CD4-positive, alpha-beta T cell treated with Interleukin-17A for 1 hour (primary cell): ENCODE measurements around the gene ATG4A.

Source experiments
- DNase-seq: peaks from one replicate; pipeline ENCODE4 v3.0.0-alpha.2; 2020

Gene ATG4A

DNA sequence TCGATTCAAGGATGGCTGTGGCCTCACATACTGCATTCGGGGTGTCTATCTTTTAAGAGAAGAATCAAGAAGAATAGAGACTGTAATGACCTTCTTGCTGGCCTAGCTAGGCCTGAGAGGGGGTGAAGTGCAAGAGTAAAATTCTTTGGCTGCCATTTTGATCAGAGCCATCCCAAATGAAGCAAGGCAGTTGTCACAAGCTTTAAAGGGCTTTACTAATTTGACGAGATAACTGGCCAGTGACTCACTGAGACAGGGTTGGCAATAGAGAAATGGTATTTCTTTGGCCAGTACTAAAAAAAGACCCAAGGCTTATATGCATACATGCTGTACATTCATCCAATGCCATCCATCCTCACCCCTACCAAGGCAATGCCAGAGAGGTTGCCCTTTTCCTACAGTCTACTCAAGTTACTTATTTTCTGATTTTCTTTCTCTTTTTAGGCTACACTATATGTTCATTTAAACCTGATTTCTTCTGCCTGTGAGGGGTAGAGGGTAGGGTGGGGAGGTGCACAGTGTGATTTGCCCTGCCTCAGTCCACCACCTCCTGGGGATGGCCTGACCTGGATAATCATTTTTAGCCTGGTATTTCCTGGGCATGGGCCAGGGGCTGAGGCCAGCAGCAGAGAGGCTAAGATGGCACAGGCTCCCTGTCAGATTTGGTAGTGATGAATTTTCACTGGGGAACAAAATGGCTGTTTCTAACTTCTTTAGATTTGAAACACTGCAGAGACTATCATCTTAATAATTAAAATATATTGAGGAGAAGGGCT lies 32.2 kb downstream of the ATG4A start:
- no peak for DNase-seq

DNA sequence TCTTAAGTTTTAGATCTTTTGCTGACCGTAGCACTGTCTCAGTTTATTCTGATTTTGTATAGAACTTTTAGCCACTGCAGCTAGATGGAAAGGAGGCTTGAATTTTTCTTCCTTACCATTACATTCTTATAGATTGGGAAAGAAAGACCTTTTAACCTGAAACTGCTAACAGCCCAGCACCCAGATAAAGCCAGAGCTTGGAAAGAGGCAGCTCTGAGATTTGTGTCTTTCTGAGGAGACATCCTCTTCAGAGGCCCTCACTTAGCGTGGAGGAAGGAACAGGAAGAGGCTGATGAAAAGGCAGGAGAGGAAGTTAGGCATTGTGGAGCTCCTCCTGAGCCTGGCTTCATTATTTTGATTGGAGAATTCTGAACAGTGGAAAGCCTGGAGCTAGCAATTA lies 35.1 kb downstream of the ATG4A start:
- DNase-seq, result no peak

DNA sequence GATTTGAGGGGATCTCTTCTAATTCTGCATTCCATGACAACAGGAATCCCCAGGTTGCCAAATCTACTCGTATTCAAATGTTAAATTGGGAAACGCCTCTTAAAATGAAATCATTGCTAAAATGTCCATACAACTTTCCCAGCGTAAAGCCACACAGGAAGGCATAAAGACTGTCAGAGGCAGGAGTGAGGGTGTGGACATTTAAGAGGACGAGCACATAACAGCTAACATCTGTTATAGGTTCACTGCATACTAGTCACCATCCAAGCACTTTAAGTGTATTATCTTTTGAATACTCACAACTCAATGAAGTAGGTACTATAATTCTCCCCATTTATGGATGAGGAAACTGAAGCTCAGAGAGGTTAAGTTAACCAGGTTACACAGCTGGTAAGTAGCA lies 35.6 kb downstream of the ATG4A start:
- no peak for DNase-seq

DNA sequence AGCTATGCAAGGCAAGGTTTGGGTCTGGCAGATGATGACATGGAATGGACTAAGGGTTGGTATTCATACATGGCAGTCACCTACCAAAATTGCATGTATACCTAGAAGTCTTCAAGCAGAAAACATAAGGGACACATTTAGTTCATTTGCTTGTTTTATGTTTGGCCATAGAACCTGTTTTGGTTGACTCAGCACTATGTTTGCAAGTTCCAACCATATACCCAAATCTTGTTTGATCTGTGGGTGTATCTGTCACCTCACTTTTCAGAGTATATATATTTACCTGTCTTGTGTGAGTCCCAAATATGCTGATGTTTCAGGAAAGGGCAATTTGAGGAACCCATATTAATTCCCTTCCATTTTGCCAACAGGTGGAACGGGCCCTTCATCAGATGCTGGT lies 39.3 kb downstream of the ATG4A start:
- no peak for DNase-seq

DNA sequence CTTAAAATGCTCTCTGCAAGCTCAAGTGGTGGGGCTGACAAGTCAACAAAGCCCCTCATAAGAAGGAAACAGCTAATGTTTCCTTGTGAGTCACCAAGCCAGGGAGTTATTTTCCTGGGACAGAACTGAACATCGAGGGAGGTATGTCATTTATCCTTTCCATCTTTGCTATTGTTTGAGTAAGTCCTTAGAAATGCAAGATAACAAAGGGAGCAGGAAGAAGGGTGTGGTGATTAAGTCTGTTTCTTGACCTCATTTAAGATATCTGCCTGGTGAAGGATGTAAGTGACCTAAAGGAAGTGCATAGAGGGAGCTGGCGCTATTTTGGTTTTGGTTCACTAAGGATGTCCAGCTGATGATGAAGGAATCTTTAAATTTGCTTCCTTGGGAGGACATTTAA lies 39.9 kb downstream of the ATG4A start:
- no peak for DNase-seq

DNA sequence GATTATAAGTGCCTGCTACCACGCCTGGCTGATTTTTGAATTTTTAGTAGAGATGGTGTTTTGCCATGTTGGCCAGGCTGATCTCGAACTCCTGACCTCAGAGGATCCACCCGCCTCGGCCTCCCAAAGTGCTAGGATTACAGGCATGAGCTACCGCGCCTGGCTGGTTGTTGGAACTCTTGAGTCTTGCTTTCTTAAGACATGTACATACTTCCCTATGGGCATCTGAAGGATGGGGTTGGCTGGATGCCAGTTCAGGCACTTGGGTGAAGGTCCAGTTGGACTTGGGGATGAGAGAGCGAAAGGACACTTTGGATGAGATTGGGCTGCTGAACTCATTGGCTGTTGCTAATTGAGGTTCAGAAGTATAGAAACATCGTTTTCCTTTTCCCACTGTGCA lies 40.5 kb downstream of the ATG4A start:
- no peak for DNase-seq

DNA sequence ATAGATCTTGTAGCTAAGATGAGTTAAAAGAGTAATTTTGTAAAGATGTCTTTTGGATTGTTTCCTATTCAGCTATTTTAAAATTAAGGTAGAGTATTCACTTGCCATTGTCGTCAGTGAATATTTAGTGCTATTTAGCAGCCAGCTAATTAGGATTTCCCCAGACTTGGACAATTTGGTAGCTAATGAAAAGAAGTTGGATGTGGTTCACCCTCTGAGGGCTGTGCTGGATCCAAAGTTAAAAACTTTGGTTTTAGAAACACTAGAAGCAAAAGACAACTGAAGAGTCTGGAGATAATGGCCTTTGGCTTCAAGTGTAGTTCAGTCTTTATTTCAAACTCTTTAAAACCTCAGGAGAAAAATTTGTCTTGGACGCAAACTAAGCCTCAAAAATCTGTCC lies 41.3 kb downstream of the ATG4A start:
- no peak for DNase-seq

DNA sequence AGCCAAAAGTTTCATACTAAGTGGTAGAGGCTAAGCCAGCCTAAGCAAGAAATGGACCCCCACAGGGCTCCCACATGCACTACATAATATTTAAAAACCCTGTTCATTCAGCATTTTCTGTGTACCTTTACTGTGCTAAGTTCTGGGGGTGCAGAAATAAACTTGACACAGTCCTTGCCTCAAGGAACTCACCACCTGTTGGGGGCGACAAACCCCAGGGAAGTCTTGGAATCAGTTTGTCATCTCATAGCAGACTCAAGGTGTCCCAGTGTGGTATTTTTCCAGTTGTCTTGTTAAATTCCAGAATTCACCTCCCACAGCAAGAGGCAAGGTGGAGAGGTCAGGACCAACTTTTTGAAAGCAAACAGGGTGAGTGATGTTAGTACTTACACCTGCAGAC lies 43.1 kb downstream of the ATG4A start:
- DNase-seq, result no peak

DNA sequence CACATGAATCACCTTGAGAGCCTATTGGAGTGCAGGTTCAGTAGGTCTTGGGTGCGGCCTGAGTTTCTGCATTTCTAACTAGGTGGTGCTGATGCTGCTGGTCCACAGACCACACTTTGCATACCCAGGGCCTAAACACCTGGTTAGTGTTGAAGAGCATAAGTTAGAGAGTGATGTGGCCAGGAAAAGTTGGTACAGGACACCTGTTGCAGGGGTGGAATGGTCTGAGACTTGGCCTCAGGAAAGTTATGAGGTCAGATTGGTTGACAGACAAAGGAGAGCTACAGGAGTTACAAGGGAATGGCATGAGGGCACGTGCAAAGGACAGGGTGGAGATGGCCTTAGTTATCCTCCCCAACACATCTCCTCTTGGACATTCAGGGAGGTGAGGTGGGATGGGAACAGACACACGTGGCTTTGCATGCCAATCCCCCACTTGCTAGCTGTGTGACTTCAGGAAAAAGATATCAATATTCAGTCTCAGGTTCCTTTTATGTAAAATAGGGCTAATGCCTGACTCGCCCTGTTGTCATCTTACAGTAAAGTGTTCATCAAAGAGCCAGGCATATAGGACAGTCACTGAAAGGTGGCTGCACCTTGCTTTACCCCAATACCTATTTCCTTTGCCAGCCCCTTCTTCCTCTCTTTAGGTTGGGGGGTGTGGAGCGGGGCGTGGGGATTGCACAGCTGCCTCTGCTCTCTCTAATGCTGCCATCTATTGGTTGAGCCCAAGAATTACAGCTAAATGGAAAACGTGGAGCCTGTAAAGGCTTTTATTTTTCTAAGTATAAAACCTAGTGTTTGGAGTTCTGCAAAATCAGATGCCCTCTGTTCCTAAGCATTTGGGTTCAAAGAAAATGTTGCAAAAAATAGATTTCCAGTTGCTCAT lies 47.5 kb downstream of the ATG4A start:
- DNase-seq, result peak; percentile 0

DNA sequence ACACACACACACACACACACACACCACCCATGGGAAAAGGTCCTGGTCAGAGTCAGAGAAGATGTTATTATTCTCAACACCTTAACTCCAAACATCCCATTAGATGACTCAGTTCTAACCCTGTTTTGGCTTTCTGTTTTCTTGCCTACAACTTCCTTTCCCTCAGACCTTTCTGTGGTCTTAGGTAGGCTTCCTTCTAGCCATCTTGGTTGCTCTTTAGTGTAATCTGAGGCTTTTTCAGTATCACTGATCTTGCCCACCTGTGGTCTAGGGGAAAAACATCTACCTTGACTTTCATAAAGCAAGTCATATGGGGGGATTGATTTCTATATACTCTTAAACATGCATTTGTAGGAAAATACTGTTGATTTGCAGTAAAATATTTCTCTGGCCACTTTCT lies 56.9 kb downstream of the ATG4A start:
- DNase-seq, result no peak

DNA sequence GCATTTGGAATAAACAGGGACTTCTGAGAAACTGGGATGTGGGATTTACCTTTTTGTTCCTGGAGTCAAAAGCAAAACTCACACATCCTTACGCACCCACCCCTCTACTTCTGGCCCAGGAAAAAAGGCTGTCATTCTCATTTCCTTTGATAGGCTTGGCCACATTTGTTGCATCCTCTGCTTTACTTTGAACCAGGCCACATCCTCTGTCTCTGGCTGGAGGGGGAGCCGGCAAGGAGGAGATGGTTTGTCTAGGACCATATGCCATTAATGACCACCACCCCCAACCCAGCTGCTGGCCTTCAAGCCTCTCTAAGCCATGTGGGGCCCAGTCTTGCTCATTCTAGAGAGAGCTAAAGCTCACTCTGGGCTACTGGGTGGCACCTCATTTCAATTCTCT lies 64.5 kb downstream of the ATG4A start:
- DNase-seq, result no peak

DNA sequence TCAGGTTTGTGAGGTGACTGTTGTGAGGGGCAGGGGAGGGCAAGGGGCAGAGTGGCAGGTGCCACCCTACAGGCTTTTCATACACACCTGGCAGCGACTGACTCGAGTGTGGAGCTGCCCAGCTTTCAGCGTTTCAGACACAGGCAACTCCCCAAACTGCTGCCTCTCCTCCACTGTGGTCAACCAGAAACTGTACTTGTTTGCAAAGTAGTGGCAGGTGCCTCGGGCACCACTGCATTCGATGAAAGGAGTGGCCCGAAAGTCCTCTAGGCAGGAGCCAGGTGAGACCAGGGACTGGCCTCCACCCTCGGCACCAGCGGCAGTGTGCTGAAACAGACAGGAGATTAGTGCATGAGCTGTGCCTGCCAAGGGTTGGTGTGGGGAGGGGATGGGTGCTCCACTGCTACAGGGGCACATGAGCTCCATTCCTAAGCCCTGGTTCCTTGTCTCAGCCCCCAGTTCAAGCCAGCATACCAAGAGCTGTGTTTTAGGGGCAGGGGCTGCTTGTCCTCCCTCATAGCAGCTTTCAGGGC lies 65.4 kb downstream of the ATG4A start:
- no peak for DNase-seq

DNA sequence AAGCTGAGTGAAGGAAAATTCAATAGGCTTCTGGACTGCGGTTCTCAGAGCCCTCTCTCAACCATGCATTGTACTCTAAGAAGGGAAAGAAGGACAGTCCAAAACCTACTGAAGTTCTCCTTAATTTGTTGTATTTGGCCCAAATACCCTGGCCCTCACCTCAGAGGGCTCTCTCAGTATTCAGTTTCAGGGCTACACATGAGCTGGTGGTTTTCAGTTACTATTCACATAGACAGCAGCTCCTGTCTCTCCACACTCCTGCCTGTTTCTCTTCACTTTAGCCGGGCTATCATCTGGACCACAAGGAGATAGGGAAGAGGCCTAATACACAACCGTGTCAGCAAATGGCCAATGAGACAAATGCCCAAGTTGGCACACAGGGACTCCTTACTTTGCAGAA lies 66.0 kb downstream of the ATG4A start:
- no peak for DNase-seq

DNA sequence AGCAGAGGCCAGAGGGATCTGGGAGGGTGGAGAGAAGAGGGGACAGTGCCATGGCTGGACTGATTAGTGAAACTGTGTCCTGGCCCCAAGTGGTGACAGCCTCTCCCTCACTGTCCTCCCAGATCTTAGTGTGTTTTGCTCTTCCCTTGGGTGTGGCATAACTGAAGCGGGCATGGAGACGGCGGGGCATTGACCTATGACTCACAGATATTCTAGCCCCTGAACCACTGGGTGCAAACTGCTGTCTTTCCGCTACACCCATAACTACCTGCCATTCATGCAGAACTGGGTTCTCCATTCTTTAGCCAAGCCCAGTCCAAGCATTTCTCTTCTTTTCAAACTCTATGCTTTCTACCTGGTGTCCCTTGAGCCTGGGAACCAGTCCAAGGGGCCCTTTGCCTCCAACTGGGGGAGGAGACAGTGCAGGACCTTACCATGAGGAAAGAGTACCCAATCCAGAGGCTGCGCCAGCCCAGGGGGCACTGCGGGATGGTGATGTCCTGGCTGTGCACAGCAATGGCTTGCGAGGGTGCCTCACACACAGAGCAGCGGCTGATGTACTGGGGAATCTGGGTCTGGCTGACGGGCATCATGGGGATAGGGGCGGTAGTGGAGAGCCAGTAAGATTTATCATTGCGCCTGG lies 67.6 kb downstream of the ATG4A start:
- no peak for DNase-seq

DNA sequence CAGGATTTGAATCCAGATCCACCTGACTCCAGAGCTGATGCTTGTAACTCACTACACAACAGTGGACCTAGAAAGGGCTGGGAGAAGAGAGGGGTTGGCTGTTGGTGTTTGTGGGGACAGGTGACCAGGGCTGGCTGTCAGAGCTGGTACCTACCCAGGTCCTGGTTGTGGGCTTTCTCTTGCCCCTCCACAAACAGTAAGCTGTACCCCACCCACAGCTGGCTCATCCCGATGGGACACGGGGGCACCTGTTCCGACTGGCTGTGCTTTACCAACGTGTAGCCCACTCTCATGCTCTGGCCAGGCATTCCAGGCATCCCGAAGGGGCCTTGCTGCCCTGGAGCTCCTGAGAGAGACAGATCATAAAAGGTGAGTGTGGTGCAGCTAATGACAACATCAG lies 68.7 kb downstream of the ATG4A start:
- no peak for DNase-seq

DNA sequence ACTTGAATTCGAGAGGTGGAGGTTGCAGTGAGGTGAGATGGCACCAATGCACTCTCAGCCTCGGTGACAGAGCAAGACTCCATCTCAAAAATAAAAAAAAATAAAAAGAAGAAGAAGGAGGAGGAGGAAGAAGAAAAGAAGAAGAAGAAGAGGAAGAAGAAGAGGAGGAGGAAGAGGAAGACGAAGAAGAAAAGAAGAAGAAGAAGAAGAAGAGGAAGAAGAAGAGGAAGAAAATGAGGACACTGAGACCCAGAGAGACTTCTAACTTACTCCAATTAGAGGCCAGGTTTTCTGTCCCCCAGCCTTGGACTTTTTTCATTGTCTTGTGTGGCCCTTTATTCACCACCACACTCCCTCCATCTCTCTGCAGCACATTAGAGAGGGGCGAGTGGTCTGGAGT lies 70.7 kb downstream of the ATG4A start:
- DNase-seq, result no peak

DNA sequence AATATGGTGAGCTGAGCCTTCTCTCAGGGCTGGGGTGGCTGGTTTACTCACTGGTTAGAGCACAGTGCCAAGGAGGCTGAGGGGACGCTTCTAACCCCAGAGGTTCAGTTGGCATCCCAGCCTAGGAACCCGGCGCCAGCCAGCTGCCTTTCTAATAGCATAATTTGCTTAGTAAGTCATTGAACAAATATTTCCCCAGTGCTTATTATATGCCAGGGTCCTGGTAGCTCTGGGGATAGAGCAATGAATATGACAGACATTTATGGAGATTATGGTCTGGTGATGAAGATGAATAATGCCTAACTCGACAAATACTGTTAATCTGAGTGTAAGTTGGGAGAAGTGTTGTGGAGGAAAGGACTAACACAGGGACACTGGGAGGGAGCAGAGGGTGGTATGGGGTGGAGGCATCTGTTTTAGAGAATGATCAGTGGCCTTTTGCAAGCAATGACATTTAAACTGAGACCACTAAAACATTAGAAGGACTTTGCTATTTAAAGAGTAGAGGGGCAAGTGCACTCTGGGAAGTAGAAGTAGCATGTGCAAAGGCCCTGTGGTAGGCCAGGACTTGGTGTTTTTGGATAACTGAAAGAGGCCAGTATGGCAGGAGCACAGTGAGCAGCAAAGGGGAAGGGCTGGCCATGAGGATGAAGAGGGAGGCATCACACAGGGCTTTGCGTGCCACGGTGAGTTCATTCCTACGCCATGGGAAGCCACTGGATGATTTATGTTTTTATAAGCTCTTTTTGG lies 71.9 kb downstream of the ATG4A start:
- no peak for DNase-seq

DNA sequence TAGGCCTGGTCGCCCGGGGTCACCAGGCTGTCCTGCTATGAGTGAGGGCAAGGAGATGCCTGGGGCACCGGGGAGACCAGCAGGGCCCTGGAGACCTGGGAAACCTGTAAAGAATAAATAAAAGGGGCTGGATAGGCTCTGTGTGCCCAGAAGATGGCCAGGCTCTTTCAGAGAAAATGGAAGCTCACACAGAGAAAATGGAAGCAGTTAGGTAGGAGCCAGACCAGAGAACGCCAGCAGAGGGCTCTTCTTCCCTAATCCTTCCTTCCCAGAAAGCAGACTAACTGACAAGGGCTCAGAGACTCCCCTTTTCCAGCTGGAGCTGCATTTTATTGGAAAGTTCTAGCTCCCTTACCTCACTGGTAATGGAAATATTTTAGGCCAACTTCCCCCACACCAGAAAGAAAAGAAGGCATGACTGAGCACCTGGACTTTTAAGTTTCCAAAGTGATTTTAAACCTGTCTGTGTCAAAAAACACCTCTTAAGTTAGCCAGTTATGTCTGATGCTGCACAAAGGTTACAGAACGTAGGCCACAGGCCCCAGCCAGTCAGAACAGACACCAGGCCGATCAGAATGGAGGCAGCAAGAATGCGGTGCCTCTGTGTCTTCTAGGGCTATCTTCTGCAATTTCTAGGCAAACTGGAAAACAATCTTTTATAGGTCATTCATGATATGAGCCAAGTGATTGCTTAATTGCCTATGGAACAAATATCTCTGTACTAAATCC lies 74.0 kb downstream of the ATG4A start:
- no peak for DNase-seq

DNA sequence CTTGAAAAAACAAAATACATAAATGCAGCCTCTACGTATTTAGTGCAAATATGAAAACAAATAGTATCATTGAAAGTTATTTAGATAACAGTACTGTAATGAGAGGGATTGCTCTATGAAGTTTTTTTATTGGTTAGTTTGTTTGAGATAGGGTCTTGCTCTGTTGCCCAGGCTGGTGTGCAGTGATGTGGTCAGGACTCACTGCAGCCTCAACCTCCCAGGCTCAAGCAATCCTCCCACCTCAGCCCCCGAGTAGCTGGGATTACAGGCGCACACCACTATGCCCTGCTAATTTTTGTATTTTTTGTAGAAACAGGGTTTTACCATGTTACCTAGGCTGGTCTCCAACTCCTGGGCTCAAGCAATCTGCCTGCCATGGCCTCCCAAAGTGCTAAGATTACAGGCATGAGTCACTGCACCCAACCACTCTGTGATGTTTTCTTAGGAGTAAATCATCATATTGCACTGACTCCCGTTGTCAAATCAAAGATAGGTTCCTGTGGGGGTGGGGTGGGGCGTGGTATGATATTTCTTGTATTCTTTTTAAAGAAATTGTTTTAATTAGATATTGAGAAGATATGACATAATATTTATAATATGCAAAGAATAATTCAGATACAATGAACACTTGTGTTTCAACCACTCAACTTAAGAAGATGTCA lies 75.8 kb downstream of the ATG4A start:
- DNase-seq, result no peak

DNA sequence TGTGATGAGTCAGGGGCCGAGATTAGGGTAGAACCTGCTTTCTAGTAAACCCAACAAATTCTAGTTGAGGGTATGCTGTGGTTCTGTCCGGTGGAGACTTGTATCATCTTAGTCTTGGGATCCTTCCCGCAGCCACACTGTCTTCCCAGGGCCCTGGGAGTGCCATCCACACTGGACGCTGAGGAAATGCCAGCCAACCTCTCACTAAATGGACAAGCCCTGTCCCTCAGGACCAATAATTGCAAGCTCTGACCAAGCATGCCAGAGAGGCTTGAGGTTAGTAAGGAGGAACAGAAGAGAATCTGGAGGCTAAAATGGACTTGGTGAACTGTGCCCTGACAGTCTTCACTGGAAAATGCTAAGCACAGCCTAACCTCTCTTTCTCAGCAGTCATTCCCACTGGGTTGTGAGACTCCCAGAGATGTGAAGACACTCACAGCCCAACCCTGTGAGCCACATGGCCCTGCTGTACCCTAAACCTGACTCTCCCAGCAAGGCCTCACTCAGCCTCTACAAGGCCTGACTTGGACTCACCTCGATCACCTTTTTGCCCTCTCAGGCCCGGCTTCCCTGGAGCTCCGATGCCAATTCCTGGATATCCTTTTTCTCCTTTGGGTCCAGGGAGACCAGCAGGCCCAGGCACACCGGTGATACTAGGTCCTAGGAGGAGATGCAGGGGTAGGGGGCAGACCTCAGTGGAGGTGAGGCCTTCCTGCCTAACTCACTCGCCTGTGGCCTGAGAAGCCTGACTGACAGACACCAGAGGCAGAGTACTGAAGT lies 77.6 kb downstream of the ATG4A start:
- no peak for DNase-seq

DNA sequence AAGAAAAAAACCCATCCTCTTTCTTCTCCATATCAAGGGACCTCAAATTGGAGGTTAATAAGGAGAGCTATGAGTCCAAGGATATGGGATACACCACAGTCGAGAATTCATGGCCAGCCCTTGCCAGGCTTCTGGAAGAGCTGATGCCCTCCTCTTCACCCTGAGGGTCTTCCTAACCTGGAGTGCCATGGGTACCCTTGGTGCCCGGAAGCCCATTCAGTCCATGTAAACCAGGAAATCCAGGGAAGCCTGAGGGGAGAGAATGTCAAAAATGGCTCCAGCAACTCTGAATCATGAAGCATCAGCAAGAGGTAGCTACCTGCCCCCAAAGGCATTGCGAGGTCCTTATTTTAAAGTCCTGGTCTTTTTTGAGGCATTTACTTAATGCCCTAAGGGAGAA lies 78.2 kb downstream of the ATG4A start:
- DNase-seq, result no peak
